ENCODE measurements around the gene RANBP17. TPM values are rescaled to one million over a fixed set of nuclear protein-coding genes. Genes with fewer than 3 reads are reported as not detected.

The RANBP17 gene
- total RNA-seq, 2 donors from 2014 or later = 5.4 to 19.8 TPM

DNA sequence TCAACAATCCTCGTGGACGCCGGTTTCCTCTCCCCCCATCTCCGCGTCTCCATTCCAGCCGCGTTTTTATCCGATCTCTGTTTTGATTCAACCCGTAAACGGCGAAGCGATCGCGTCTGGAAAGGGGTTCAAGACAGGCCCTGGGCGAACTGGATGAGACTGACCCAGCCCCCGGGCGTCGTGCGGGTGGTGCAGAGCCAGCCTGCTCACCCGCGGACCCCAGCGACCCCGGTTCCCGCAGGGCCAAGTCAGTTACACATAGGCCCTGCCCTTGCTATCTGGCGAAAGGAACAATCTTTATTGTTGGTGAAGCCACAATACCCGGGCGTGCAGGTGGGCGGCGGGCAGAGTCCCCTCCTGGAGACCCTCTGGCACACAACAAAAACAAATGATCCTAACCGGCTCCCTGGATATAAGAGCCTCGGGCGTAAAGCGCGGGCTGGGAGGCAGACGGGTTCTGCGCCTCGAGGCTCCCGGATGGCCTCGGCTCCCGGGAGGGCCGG lies 449.1 kb downstream of the RANBP17 start:
- H3K27ac ChIP-seq = no peak overlapping the region
- peaks cover 92% of the 10 kb centered on the region for H3K27me3 ChIP-seq (replicated peaks; ENCODE audit: insufficient read depth)
- intact Hi-C loops (cut with DNase I) = no loop called here
- H3K9me3 ChIP-seq = no peaks in the 10 kb centered on the region
- TF ChIP-seq POLR2AphosphoS5 (IDR thresholded peaks at IDR 0.05) = no peak
- TF ChIP-seq POLR2A (IDR thresholded peaks at IDR 0.05) = no peak
- TF ChIP-seq, protein P1, sequence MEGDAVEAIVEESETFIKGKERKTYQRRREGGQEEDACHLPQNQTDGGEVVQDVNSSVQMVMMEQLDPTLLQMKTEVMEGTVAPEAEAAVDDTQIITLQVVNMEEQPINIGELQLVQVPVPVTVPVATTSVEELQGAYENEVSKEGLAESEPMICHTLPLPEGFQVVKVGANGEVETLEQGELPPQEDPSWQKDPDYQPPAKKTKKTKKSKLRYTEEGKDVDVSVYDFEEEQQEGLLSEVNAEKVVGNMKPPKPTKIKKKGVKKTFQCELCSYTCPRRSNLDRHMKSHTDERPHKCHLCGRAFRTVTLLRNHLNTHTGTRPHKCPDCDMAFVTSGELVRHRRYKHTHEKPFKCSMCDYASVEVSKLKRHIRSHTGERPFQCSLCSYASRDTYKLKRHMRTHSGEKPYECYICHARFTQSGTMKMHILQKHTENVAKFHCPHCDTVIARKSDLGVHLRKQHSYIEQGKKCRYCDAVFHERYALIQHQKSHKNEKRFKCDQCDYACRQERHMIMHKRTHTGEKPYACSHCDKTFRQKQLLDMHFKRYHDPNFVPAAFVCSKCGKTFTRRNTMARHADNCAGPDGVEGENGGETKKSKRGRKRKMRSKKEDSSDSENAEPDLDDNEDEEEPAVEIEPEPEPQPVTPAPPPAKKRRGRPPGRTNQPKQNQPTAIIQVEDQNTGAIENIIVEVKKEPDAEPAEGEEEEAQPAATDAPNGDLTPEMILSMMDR (IDR thresholded peaks at IDR 0.05) = no peak
- no peak overlapping the region for H3K4me3 ChIP-seq
- H3K36me3 ChIP-seq = no peaks in the 10 kb centered on the region
- WGBS = 2% methylated on average over 38 of the region's 41 CpGs
- DNase-seq (ENCODE audit: low spot score) = no peak
- peaks cover 12% of the 10 kb centered on the region for H3K4me1 ChIP-seq (replicated peaks)

DNA sequence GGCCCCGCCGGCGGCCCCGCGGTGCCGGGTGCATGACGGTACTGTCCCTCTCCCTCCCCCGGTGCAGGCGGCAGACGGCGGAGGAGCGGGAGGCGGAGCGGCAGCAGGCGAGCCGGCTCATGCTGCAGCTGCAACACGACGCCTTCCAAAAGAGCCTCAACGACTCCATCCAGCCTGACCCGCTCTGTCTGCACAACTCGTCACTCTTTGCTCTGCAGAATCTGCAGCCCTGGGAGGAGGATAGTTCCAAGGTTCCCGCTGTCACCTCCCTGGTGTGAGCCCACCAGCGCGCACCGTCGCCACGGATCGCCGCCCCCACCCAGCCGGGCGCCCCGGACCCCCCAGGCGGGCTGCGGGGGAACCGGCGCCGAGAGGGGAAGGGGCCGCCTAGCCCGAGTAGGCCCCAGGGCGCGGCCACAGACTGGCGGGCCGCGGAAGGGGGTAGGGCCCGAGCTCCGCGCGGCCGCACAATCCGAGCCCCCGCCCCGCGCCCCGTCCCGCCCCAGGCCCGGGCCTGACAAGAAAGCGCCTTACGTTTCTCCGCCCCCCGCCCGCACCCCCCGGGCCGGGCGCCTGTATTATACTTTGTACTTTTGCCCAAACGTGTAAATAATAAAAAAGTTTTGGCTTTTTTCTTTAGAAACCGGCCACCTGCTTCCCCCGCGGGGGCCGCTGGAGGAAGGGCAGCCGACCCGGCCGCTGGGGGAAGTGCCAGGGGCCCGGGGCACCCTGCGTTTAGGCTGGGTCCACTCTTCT lies 449.7 kb downstream of the RANBP17 start:
- no peak for DNase-seq (ENCODE audit: low spot score)
- Histone ChIP-seq H3K36me3 (no peaks in the 10 kb centered on the region), H3K4me1 (replicated peaks) (peaks cover 12% of the 10 kb centered on the region), H3K9me3 (no peaks in the 10 kb centered on the region), H3K27me3 (replicated peaks; ENCODE audit: insufficient read depth) (peaks cover 92% of the 10 kb centered on the region), H3K27ac (no peak overlapping the region), H3K4me3 (no peak overlapping the region)
- intact Hi-C loops (cut with DNase I) = no loop called here
- 2% methylated on average over 59 of the region's 74 CpGs for WGBS
- TF ChIP-seq POLR2AphosphoS5 (IDR thresholded peaks at IDR 0.05) (no peak), POLR2A (IDR thresholded peaks at IDR 0.05) (no peak)
- TF ChIP-seq, protein P1 (IDR thresholded peaks at IDR 0.05) = no peak

DNA sequence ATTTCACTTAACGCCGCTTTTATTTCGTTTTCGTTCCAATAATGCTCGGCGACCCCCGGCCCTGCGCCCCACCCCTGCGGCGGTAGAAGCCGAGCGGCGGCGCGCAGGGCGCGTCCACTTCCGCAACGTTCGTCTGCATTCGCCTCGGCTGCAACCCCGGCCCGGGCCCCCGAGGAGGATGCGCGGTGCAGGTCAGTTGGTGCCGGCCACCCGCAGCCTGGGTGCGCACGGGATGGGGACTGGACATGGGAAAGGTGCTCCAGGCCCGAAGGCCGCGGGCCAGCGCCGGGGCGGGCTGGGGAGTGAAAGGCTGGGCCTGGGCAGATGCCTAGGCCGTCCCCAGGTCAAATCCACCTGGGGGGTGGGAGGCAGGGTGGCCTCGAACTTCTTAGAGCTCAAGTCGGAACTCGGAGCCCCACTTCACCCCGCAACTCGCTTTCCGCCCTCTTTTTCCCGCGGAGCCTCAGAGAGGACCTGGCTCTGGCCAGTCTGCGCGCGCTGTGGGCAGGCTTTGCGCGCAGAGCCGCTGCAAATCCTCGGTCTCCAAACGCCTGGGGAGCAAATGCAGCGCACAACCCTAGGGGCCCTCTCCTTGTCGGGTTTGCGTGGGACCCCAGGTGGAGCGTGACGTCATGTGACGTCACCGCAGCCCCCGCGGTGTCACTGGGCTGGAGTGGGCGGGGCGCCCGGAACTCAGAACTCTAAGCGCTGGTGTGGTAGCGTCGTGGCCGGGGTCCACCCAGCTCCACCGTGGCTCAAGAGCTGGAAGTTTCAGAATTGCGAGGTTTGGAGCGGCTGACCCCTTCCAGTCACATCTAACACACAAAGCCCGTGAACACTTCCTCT lies 450.5 kb downstream of the RANBP17 start:
- Histone ChIP-seq H3K9me3 (no peaks in the 10 kb centered on the region), H3K36me3 (no peaks in the 10 kb centered on the region), H3K27me3 (replicated peaks; ENCODE audit: insufficient read depth) (peaks cover 92% of the 10 kb centered on the region), H3K4me3 (no peak overlapping the region), H3K4me1 (replicated peaks) (peaks cover 12% of the 10 kb centered on the region), H3K27ac (no peak overlapping the region)
- WGBS = 4% methylated on average over 65 of the region's 74 CpGs
- no peak for DNase-seq (ENCODE audit: low spot score)
- intact Hi-C loops (cut with DNase I) = no loop called here
- TF ChIP-seq POLR2A (IDR thresholded peaks at IDR 0.05) (no peak), POLR2AphosphoS5 (IDR thresholded peaks at IDR 0.05) (no peak)
- TF ChIP-seq, protein P1 (IDR thresholded peaks at IDR 0.05) = no peak

DNA sequence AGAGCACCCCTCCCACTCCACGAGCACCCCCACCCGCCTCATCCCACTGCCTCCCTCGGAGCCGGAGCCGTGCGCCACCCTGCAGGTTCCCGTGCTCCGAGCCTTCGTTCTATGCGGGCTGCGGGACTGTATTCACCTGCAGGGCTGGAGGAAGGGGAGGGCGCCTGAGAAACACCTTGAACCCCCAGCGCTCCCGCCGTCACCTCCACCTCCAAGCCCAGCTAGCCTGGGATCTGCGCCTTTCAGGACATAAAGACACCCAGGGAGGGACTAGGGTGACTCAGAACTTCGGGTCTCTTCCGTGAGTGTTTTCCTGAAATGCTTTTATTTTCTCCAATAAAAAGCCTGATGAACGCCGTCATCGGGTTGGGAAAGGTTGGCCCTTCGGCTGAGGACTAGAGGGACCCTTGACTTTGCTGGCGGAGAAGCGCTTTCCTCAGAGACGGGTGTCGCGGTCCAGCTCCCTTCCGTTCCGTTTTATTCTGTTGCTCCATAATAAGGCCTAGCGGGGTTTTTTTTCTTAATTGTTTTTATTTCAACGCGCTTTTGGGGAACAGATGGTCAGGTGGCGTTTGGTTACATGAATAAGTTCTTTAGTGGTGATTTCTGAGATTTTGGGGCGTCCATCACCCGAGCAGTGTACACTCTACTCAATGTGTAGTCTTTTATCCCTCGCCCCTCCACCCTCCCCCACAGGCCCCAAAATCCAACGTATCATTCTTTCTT lies 451.8 kb downstream of the RANBP17 start:
- peaks cover 12% of the 10 kb centered on the region for H3K4me1 ChIP-seq (replicated peaks)
- intact Hi-C loops (cut with DNase I) = no loop called here
- no peaks in the 10 kb centered on the region for H3K36me3 ChIP-seq
- H3K27me3 ChIP-seq (replicated peaks; ENCODE audit: insufficient read depth) = peaks cover 92% of the 10 kb centered on the region
- no peak overlapping the region for H3K27ac ChIP-seq
- TF ChIP-seq POLR2A (IDR thresholded peaks at IDR 0.05) (no peak), POLR2AphosphoS5 (IDR thresholded peaks at IDR 0.05) (no peak)
- TF ChIP-seq, protein P1 (IDR thresholded peaks at IDR 0.05) = no peak
- no peak for DNase-seq (ENCODE audit: low spot score)
- no peak overlapping the region for H3K4me3 ChIP-seq
- H3K9me3 ChIP-seq = no peaks in the 10 kb centered on the region
- 6% methylated on average over 36 of the region's 37 CpGs for WGBS
